ENCODE measurements around the gene CPLANE1.

GRCh38 chr5:37190592-37190991, 58.6 kb downstream of the CPLANE1 start:
- no peak for TF ChIP-seq CTCF (IDR thresholded peaks at IDR 0.05; ENCODE audit: low read depth, low read length)
- TF ChIP-seq POLR2A (IDR thresholded peaks at IDR 0.05; ENCODE audit: extremely low read depth, insufficient read length) = no peak
